ENCODE data around the gene MME.

Gene MME

DNA sequence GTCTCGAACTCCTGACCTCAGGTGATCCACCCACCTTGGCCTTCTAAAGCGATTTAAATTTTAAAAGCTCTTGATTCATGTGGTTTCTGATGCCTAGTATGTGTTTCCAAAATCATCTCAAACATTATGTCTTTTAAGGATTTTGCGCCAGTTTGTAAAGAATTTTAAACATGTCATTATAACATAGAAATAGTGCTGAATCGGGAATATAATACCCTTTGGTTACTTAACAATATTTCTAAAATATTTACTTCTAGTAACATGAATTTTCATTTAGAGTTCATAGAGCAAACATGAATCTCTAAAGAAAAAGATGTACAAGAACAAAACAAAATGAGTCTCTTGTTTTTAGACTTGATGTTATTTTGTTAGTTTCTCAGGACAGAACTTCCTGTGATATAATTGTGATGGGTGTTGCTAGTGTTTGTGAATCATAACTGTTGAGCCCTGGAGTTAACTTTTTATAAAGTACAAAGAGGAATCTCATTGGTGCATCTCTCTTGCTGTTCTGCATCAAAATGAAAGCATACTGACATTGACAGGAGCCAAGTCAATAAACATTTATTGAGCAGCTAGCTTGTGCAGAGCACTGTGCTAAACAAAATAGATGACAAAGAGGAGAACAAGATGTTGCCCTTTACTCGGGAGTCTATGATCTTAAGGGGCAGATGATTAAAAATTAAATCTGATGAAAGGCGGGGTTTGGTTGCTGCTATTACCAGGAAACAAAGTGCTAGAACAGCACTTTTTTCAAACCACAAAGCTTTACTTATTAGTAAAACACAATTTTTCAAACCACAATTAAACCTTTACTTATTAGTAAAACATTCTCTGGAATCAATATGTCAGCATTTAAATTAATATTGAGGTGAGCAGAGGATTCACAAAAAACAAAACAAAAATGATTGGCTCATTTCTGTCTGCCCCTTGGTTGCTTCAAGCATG, 73.4 kb downstream of the MME start:
- DNase-seq = no peak

DNA sequence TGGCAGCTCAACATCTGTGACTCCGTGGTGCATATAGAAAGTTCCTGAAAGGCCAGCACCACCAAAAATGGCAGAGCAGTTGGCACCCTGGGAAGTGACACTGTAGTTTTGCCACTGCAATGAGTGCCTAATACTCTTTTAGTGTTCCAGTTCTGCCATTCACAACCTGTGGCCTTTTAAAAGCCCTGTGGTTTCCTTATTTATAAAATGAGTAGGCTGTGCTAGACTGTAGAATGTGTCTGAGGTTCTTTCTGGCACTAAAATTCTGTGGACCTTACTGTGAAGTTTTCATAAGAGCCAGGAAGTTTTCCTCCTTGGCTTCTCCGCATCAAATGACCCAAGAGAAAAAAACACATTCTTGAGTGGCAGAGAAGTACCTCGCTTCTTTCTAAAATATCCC, 74.1 kb downstream of the MME start:
- no peak for DNase-seq

DNA sequence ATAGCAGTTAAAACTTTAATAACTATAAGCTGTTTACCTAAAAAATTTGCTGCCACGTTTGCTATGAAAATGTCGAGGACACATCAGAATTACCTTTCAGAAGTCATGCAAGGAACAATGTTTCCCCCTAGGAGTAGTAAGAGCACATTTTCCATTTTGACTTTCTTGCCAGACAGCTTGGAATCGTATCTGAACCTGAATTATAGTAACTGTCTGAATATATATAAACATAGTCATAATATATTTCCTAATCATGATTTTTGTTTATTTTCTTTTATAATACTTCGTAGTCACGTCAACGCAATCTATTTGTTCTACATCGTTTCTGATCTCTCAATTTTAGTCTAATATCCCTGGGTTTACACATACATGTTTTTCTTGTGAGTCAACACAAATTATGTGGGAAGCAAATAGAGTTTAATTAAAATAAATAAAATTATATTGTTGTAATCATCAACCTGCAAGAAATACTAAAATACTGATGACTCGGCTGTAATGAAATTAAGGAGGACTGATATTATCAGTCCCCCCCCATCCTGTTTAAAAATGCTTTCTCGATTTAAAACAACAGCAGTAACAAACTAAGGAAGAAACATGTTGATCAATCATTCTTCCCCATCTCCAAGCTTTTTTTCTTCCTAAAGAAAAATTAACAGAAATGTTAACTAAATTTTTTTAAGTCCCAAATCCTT, 78.4 kb downstream of the MME start:
- no peak for DNase-seq

DNA sequence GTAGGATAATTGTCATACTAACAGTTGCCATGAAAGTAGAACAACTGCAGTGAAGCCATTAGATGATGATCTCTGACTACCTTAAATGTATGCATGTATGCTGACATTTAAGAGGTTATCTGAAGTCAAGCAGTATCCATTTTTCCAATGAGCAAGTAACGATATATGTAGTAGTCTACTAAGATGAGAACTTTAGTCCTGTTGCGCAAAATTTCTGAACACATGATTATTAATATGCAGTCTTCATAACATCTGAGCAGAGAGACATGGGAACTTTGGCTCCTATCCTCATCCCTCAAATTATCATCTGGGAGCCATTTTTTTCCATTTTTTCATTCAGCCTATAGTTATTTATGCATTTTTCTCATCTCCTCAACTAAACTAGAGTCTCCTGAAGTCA, 79.2 kb downstream of the MME start:
- DNase-seq = no peak

DNA sequence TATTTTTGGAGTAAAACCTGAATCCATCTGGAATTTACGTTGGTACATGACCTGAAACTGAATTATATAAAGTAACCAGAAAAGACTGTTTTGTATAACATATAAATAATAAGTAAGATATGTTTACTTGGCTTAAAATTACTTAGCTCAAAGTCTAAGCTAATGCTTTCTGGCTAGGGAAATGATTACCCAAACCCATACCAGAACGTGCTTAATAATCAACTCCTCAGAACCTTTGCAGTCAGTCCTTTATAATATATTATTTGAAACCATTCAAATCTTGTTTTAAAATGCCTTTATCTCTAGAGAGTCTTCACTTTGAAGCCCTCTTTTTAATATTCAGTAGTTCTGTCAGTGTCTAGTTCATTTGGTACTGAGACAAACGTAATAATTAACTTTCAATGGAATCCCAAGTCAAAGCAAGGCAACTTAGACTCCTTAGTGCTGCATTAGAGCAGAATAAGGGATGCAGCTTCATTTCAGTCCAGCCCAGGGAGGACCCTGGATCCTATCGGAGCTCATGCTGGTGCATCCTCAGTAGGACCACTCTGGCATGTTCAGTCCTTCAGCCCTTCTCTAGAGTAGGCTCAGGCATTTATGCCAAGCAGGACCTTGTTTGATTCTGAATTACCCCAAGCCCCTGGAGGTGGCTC, 81.6 kb downstream of the MME start:
- DNase-seq = no peak

DNA sequence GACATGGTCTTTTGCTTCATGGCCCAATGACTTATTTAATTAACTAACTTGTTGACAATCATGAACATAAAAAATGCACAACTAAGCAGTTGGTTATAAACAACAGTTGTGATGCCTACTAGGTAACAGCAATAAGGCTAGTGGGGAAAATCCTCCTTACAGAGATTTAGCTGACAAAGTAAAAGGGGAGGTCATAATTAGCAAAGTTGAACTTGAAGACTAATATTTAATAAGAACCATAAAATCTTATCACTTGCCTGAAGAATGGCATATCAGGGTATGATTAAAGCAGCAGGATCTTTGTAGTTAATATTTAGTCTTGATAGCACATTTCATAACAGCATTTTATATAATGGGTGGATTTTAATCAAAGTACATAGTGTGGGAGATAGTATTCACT, 84.2 kb downstream of the MME start:
- DNase-seq = no peak

DNA sequence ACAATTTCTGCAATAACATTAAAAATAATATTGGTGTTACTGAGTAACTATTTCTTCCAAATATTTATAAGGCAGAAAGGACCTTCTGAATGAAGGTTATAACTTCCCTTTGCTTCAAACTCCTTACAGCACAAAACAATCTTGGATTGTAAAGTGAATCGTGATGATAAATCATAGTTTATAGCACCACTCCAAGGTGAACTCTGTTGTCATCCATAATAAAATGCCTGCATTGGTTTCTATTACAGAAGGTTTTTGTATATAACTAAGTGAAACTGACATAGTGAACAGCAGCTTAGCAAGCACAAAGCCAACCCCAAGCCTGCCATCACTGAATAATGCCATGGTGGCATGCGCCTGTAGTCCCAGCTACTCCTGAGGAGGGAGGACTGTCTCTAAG, 86.3 kb downstream of the MME start:
- DNase-seq = no peak

DNA sequence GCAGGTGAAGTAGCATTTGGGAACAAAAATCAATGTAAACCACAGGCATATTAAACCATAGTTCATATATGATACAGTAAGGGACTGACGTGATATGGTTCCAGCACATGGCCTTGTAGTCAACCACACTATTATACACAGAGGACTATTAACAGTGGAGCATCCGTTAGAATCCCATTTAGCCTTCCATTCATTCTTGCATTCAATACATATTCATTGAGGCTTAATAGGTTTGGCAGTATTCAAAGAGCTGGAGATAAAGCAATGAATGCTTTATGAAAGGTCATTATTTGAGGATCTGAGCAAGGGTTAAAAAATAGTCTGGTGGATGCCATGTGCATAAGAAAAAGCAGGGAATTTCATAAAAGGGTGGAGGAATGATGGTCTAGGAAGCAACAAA, 89.1 kb downstream of the MME start:
- DNase-seq = no peak

DNA sequence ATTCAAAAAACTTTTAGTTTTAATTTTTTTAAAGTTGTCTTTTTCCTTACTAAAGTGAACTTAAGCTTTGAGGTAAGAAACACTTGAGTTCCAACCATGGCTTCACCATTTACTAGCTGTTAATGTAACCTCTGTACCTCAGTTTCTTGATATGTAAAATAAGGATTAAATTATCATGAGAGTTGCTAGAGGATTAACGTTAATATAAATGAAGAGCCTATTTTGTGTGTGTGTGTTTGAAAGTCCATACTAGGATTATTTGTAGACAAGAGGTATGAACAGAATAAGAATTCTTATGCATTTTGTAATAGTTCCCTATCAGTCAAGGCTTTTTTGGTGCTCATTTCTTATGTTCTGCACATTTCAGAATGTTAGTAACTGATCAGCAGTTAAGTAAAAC, 93.7 kb downstream of the MME start:
- no peak for DNase-seq

DNA sequence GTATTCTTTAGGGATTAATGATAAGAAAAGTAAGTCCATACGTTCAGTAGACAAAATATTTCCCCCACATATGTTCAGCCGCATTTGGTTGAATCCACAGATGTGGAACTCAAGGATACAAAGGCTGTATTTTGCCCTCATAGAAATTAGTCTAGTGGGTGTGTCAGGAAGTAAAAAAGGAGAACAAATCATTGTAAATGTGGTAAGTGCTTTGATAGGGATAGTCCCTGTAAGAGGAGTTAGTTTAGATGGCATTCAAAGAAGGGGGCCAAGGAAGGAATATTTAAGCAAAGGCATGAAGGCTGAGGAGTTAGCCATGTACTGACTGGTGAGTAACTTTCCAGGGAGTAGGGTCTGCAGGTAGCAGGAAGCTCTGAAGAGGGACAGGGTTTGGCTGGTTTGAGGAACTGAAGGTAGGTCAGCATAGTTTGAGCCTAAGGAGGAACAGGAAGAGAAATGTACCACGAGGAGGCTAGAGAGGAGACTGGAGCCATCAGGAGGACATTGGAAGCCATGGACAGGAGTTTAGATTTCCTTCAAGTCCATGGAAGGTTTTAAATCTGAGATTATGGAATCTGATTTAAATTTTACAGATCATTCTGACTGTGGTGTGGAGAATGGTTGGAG, 98.8 kb downstream of the MME start:
- no peak for DNase-seq

DNA sequence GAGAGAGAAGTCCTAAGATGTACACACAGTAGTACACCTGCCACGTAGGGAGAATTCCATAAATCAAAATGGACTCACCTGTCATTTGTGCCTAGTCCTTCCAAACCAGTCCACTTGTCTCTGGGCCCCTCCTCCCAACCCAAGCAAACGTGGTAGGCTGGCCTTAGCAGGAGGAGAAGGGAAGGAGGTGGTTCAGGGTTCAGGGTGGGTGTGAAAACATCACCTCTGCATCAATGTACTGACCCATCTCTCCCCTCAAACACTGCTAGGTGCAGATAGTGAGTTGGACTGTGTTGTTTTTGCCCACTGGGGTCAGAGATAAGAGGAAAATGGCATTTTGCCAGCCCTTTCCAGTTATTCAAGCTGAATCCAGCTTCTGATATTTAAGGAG, 99.3 kb downstream of the MME start:
- peak; percentile 83 for DNase-seq

DNA sequence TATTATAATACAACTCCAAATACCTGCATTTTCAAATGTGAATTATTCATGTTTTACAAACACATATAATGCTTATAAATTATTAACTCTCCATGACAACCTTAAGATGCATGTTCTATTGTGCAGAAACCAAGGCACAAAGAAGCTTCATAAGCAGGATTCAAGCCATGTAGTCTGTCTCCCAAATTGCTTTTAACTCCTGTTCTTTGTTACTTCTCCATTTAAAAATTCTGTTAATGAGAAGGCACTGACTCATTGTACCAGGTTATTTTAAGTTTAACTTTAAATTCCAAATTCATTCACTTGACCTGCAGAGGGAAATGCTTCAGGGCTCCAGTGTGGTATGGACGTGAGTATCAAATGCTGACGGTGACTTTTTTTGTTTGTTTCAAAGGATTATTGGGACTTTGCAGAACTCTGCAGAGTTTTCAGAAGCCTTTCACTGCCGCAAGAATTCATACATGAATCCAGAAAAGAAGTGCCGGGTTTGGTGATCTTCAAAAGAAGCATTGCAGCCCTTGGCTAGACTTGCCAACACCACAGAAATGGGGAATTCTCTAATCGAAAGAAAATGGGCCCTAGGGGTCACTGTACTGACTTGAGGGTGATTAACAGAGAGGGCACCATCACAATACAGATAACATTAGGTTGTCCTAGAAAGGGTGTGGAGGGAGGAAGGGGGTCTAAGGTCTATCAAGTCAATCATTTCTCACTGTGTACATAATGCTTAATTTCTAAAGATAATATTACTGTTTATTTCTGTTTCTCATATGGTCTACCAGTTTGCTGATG, 100.0 kb downstream of the MME start:
- DNase-seq = no peak

DNA sequence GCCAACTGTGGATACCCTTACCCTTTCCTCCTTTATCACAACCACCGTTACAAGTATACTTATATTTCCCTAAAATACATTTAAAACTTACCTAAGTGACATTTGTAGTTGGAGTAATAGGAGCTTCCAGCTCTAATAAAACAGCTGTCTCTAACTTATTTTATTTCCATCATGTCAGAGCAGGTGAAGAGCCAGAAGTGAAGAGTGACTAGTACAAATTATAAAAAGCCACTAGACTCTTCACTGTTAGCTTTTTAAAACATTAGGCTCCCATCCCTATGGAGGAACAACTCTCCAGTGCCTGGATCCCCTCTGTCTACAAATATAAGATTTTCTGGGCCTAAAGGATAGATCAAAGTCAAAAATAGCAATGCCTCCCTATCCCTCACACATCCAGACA, 102.3 kb downstream of the MME start:
- DNase-seq = no peak

DNA sequence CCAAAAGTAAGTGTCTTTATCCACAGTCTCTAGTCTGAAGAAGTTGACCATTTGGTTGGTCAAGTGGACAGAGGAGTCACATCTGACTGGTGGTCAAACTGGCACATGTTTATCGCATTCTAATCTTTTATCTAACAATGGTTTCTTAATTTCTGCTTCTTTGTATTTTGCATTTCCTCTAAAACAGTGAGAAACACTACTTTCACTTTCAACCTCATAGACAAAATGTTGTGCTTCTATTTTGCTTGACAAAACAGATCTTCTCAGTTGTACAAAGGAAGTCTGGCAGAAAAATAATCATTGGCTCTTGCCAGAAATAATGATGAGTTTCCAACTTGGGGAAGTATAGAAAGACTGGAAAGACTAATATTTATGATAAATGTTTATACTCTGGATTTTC, 103.9 kb downstream of the MME start:
- no peak for DNase-seq

DNA sequence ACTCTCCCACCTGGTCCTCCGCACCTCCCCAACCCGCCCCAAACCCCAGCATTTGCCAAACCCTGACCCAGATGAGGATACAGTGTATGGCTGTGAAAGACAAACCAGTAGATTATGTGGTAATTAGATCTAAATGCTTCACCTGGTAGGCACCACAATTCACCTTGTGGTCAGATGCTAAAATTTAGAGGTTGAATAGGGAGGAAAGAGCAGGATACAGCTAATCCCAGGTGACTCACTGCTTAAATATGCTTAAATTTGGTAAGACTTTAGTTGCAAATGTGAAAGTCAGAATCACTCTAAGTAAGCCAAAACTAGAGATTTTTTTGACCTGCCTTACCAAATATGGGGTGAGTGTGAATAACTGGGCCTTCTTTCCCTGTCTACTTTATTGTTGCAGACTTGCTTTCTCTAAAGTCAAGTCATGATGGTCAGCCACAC, 105.5 kb downstream of the MME start:
- no peak for DNase-seq

DNA sequence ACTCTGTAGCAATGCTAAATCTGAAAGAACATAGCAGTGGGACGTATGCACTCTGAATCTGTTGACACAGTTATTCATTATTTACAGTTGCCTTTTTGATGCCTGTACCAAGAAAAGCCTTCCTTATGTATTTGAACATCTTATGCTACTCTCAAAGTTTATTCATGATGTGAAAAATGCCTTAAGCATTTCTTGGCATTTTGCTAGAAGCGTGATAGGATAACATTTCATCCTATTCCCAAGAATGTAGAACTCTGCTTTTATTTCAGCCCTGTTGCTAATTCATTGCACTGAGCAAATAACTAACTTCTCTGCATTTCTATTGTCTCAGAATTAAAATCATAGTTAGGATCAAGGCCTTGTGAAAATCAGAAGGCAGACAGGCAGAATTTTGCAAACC, 107.9 kb downstream of the MME start:
- DNase-seq = no peak

DNA sequence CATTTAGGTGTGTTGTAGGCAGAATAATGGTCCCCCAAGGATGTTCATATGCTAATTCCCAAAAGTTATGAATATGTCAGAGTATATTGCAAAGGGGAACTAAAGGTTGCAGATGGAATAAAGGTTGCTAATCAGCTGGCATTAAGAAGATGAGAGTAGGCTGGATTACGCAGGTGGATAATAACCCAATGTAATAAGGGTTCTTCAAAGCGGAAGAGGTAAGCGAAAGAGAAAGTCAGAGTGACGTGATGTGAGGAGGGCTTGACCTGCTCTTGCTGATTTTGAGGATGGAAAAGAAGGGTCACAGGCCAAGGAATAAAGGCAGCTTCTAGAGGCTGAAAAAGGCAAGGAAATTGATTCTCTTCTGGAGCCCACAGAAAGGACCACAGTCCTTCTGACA, 109.4 kb downstream of the MME start:
- no peak for DNase-seq

DNA sequence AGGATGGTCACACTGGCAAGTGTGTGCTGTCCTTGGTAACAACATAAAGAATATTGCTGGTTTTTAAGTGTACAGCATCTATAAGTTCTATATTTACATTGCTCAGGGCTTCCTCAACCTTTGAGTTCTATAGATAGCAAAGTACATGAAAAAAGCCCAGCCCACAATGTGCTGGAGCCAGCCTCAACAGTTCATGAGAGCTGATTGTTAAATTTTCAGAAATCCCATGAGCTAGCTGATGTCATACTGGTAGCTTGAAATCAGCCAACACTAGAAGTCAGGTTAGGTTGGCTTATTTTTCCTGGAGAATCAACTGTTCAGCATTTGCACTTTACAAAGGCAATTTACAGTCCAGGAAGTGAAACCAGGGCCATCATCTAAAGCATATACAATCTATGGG, 110.6 kb downstream of the MME start:
- DNase-seq = no peak

DNA sequence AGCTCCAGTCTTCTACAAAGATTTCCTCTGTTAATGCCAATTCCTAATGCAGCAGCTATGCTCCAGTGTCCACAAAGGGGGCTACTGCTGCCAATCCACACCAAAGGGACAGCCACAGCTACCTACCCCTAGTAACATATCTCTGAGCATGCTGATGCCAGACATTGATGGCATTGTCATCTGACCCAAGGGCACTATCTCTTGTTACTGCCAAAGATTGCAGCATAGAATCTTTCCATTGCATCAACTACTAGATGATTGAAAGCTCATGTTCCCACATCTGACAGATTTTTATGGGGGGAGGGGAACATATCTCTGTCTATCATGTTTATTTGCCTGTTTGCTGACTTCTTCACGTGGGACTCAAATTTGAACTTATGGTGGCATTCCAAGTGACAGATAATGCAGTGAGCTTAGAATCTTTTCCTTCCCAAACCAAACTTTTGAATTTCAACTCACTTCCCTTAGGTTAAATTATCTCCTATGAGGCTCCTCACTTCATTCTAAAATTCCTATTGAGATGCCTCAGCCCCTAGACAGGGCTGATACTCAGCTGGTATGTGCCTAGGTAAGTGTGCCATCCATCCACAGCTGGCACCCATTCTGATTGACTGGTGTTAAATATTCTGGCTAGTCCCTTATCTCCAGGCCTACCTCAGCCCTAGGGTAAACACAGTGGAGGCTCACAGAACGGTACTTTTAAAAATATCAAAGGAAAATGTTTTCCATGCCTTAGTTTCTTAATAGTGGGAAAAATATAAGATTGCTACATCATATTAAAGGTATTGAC, 113.0 kb downstream of the MME start:
- DNase-seq = no peak

DNA sequence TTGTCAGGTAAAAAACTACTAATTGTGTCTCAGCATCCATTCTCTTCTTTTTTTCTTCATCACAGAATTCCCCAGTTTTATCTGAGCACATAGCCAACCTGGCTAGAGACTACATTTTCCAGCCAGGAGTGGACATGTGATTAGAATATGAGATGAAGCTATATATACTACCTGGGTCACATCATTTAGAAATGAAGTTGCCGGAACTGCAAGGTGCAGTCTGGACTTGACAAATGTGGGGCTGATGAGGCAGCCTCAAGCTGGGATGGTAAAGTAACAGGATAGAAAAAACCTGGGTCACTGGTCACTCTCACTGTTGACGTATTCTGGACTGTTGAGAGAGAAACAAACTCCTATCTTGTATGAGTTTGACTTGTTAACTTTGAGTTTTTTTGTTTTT, 113.7 kb downstream of the MME start:
- DNase-seq = no peak
